Measurements from ENCODE around the gene SOST.

DNA sequence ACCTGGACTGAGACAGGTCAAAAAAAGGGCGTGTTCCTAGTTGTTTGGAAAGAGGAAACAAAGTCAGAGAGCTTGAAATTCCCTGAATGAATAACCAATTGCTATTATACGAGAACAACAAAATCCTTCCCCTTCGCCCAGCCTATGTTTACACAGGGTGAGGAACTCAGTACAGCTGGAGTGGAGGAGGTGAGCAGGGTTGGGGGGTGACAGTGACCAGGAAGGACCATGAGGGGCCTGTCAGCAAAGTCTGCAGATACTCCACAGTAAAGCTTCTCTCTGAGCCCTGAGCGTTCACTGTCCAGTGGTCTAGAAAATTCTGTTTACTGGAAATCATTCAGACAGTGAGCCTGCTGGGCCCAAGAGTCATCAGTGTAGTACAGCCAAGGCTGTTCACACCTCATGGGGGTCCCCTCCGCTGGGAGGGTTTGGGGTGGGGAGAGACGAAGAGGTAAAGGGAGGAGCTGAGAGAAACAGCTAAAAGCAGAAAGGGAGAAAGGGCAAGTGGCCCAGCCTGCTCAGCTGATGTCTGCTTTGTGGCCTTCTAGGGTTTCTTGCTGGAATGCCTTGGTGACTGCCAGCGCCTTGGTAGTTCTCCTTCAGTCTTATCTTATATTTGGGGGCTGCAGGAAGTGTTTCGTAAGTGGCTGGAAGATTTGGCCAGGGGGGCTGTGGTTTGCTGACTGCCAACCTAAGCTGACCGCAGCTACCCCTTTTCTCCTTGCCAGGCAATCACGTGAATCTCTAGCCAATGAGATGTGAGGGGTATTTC, 14.5 kb upstream of the SOST start:
- TF ChIP-seq, protein P1, sequence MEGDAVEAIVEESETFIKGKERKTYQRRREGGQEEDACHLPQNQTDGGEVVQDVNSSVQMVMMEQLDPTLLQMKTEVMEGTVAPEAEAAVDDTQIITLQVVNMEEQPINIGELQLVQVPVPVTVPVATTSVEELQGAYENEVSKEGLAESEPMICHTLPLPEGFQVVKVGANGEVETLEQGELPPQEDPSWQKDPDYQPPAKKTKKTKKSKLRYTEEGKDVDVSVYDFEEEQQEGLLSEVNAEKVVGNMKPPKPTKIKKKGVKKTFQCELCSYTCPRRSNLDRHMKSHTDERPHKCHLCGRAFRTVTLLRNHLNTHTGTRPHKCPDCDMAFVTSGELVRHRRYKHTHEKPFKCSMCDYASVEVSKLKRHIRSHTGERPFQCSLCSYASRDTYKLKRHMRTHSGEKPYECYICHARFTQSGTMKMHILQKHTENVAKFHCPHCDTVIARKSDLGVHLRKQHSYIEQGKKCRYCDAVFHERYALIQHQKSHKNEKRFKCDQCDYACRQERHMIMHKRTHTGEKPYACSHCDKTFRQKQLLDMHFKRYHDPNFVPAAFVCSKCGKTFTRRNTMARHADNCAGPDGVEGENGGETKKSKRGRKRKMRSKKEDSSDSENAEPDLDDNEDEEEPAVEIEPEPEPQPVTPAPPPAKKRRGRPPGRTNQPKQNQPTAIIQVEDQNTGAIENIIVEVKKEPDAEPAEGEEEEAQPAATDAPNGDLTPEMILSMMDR (IDR thresholded peaks at IDR 0.05): no peak
- TF ChIP-seq POLR2A (IDR thresholded peaks at IDR 0.05): no peak
